Tibial artery (tissue), 4 donors: ENCODE data around the gene TTC39C.

Experiments
- DNase-seq, 2 donors: peaks; one replicate each; pipeline ENCODE4 v3.0.0-alpha.2; 2019
- H3K27ac ChIP-seq, 2 donors: fragments of 200-600 bp; sonication (generic) in 1 of 2; 1 replicate in 1 of 2; 2 replicates in 1 of 2; pipeline ENCODE4 v1.5.1; 2018 to 2019; ENCODE audit warnings: mild to moderate bottlenecking in 1 of 2
- H3K27me3 ChIP-seq, 2 donors: fragments of 200-600 bp; sonication (generic) in 1 of 2; one replicate each; pipeline versions ENCODE4 v1.5.1 to v1.6.0; 2016 to 2019
- H3K36me3 ChIP-seq, 3 donors: fragments of 200-600 bp; sonication (generic) in 2 of 3; one replicate each; pipeline ENCODE4 v1.5.1; 2016 to 2019; ENCODE audit warnings: mild to moderate bottlenecking in 2 of 3
- H3K4me1 ChIP-seq, 4 donors: fragments of 200-600 bp; sonication (generic) in 2 of 4; 1 replicate in 3 of 4; 2 replicates in 1 of 4; pipeline ENCODE4 v1.5.1; 2016 to 2019
- H3K4me3 ChIP-seq, 2 donors: fragments of 200-600 bp; sonication (generic) in 1 of 2; 1 replicate in 1 of 2; 2 replicates in 1 of 2; pipeline ENCODE4 v1.5.1; 2018 to 2019; ENCODE audit warnings: mild to moderate bottlenecking in 2 of 2
- H3K9me3 ChIP-seq, 3 donors: fragments of 200-600 bp; sonication (generic) in 1 of 3; one replicate each; pipeline ENCODE4 v1.5.1; 2016 to 2019
- intact Hi-C: fragments of 100-400 bp; cut with DNase I; formaldehyde crosslinking; loops from one replicate; pipeline ENCODE4 v1.15.0; 2023; ENCODE audit warnings: low total_unique reads
- TF ChIP-seq, protein P1 (sequence below), 2 experiments: fragments of 200-600 bp in 1 of 2; fragments of 450-650 bp in 1 of 2; IDR thresholded peaks; one replicate each; pipeline ENCODE4 v1.5.1; 2017 to 2019; ENCODE audit warnings: antibody characterized with exemption in 2 of 2, mild to moderate bottlenecking in 1 of 2, moderate library complexity in 1 of 2

The TTC39C gene

GRCh38 chr18:23998018-23998417, 16.5 kb upstream of the TTC39C start:
- H3K4me3 ChIP-seq, result no peak overlapping the region
- TF ChIP-seq, protein P1, sequence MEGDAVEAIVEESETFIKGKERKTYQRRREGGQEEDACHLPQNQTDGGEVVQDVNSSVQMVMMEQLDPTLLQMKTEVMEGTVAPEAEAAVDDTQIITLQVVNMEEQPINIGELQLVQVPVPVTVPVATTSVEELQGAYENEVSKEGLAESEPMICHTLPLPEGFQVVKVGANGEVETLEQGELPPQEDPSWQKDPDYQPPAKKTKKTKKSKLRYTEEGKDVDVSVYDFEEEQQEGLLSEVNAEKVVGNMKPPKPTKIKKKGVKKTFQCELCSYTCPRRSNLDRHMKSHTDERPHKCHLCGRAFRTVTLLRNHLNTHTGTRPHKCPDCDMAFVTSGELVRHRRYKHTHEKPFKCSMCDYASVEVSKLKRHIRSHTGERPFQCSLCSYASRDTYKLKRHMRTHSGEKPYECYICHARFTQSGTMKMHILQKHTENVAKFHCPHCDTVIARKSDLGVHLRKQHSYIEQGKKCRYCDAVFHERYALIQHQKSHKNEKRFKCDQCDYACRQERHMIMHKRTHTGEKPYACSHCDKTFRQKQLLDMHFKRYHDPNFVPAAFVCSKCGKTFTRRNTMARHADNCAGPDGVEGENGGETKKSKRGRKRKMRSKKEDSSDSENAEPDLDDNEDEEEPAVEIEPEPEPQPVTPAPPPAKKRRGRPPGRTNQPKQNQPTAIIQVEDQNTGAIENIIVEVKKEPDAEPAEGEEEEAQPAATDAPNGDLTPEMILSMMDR (IDR thresholded peaks at IDR 0.05), result no peak
- no peaks in the 10 kb centered on the region for H3K27me3 ChIP-seq
- H3K9me3 ChIP-seq, result no peaks in the 10 kb centered on the region
- no peak for DNase-seq
- intact Hi-C loops, result no loop called here
- H3K4me1 ChIP-seq, result peaks cover 0 to 12% (median 0%) of the 10 kb centered on the region in 4 donors
- no peaks in the 10 kb centered on the region for H3K36me3 ChIP-seq
- H3K27ac ChIP-seq, result no peak overlapping the region

DNA sequence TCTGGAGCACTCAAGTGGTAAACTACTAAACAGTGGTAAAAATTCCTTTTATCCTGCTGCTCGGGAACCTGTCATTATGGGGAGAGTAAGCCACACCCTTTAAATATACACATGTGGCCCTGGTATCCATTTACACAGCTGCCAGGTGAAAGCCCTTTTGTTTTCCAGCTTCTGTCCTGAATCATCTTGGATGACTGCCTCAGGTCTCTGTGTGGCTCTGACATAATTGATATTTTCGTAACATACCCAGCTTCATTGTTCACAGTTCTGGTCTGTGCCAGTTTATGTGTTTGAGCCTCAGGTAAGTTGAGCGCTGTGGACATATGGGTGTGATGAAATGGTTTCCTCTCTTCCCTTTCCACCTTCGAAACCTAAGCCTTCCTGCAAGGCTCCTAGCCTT, 15.7 kb upstream of the TTC39C start:
- no peak for DNase-seq
- TF ChIP-seq, protein P1 (IDR thresholded peaks at IDR 0.05), result no peak
- Histone ChIP-seq H3K9me3 (no peaks in the 10 kb centered on the region), H3K27me3 (no peaks in the 10 kb centered on the region), H3K4me3 (no peak overlapping the region), H3K4me1 (peaks cover 0 to 12% (median 0%) of the 10 kb centered on the region in 4 donors), H3K27ac (no peak overlapping the region), H3K36me3 (no peaks in the 10 kb centered on the region)
- intact Hi-C loops, result no loop called here

DNA sequence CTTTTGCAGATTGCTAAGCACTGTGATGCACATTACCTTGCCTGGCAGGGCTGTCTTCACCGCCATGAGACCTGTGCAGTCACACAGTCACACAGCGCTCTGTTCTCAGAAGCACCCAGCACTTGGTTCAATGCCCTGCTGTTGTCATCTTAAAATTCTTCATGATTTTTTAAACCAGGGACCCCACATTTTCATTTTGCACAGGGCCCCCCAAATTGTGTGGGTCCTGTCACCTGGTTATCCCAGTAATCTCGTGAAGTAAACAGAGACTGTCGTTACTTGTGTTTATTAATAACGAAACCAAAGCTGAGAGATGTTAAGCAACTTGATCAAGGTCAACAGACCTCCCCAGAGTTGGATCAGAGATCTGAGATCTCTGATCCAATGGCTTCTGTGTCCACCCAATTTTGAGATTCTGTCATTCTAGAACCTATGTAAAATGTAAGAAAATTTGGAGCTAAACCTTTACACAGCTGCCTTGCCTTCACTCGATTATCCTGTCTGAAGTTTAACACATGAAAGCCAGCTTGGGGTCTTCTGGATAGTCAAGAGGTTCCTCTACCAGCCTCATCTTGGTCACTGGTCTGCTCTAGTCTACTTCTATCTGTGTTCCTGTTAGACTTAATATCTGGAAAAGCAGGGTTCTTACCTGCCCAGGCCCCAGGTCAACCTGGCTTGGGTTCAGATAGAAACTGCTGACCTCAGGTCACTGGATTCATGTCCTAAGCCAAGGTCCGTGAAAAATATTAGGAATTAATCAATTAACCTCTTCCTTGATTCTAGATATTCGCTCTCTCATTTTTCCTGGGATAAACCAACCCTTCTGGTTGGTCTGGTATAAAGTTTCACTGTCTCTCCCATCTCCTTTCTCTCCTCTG, 13.7 kb upstream of the TTC39C start:
- H3K4me1 ChIP-seq, result peaks cover 0 to 6% (median 0%) of the 10 kb centered on the region in 4 donors
- DNase-seq, result no peak
- H3K27me3 ChIP-seq, result no peaks in the 10 kb centered on the region
- H3K9me3 ChIP-seq, result no peaks in the 10 kb centered on the region
- H3K36me3 ChIP-seq, result no peaks in the 10 kb centered on the region
- H3K4me3 ChIP-seq, result no peak overlapping the region
- intact Hi-C loops, result no loop called here
- H3K27ac ChIP-seq, result no peak overlapping the region
- TF ChIP-seq, protein P1 (IDR thresholded peaks at IDR 0.05), result no peak

- H3K27me3 ChIP-seq, result no peaks in the 10 kb centered on the region
- TF ChIP-seq, protein P1 (IDR thresholded peaks at IDR 0.05), result no peak
- intact Hi-C loops, result no loop called here
- no peak overlapping the region for H3K4me3 ChIP-seq
- H3K36me3 ChIP-seq, result no peaks in the 10 kb centered on the region
- H3K9me3 ChIP-seq, result no peaks in the 10 kb centered on the region
- peaks cover 0 to 6% (median 0%) of the 10 kb centered on the region in 4 donors for H3K4me1 ChIP-seq
- H3K27ac ChIP-seq, result no peak overlapping the region
- no peak for DNase-seq
Measured at GRCh38 chr18:24002479-24002878, 12.1 kb upstream of the TTC39C start.

DNA sequence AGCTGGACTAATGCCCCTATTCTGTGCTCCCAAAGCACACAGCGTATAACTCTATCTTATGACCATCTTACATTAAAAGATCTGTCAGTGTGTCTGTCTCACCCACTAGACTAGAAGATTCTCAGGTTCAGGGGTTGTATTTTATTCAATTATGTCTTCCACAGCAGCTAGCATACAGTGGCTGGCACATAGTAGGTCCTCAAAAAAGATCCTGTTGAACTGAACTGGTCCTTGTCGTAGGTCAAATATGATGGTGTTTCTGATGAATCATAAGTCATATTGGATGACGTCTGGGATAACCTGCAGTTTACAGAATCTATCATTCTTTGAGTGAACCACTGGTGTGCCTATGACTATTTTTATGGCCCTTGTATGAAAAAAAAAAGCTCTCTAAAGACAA, 11.3 kb upstream of the TTC39C start:
- DNase-seq, result no peak
- intact Hi-C loops, result no loop called here
- no peaks in the 10 kb centered on the region for H3K36me3 ChIP-seq
- no peaks in the 10 kb centered on the region for H3K9me3 ChIP-seq
- TF ChIP-seq, protein P1 (IDR thresholded peaks at IDR 0.05), result no peak
- peaks cover 0 to 6% (median 0%) of the 10 kb centered on the region in 4 donors for H3K4me1 ChIP-seq
- H3K27me3 ChIP-seq, result no peaks in the 10 kb centered on the region
- no peak overlapping the region for H3K27ac ChIP-seq
- no peak overlapping the region for H3K4me3 ChIP-seq
